HG03571 (cell line): ENCODE results near the gene DCTN4.
"Not testable (repeated sequence)": the region's sequence is repeated elsewhere in the genome, so short reads cannot be mapped to it uniquely, and the experiment has no call there.

Source experiments
- ATAC-seq: cut with Tn5 transposase; IDR thresholded peaks from one replicate; pipeline ENCODE4 v1.9.1; 2021; ENCODE audit not compliant: unreplicated experiment

Gene DCTN4

DNA sequence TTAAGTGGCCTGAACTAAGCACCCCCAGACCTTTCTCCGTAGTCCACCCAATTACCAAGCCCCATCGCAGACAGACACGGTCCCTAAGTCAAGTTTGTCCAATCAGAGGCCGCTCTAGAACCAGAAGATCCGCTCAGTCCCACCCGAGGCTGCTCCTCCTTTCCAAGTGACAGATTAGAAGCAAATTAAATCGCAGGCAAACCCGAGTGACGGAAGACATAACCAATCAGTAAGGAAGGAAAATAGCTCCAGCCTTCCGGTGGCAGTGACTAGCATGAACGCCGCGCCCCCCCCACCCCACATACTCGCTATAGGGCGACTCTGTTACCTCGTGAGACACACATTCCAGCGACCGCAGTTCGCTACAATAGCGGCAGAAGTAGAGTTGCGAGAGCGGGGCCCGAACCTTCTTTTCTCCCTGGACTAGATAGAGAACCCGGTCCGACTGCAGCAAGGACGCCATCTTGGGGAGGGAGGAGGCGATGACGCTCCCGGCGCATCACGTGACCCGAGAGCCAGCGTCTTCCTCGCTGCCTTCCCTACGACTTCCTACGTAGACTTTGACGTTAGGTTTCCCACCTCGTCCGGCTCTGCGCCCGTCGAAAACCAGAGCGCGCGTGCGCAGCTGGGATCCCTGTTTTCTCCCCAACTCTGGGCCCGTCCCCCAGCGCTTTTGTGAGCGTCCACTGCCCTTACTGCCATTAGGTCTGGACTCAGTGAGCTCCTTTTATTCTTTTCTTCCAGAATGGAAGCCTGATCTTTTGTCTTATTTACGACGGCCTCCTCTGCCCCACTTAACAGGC is at the start of gene DCTN4:
Gene DCTN4, minus strand, starts transcription at position 487 of the 803 bp plus-strand sequence. Its CDS starts 24 bp downstream, at position 463.
- peak; percentile 96 for ATAC-seq

GRCh38 chr5:150804388-150804787 is 45.6 kb upstream of the DCTN4 start:
- no peak for ATAC-seq

DNA sequence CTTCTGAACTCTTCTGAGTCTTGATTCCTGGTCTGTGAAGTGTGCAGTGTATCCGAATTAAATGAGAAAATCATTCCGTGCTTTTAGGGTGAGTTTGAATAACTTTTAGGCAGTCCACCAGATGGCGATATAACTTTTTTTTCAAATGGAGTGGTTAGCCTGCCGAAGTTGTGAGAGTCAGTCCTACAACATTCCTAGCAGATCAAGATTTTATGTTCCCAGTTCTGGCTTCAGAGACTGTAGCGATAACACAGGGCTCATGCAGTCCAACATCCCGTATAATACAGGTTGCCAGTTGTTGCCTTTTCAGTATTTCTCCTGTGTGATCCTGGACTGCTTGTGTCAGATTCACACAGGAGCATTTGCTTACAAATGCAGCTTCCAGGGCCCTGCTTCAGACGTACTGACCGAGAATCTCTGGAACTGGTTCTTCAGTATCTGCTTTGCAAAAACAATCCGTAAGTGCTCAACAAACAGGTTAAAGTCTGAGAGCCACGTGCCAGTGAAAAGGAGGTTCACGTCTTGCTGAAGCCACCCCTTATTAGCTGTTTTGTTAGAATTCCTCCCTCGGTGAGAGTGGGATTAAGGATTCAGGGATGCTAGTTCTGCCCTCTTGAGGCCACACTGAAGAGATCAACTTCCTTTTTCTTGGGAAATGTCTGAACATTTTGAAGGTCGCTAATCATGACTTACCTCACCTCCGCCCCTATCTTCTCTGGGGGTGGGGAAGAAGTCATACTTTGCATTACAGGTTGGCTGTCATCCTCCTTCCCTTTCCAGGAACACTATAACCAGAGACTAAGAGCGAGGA is 42.5 kb upstream of the DCTN4 start:
- peak; percentile 70 for ATAC-seq

GRCh38 chr5:150797384-150797783 is 38.6 kb upstream of the DCTN4 start:
- no peak for ATAC-seq

DNA sequence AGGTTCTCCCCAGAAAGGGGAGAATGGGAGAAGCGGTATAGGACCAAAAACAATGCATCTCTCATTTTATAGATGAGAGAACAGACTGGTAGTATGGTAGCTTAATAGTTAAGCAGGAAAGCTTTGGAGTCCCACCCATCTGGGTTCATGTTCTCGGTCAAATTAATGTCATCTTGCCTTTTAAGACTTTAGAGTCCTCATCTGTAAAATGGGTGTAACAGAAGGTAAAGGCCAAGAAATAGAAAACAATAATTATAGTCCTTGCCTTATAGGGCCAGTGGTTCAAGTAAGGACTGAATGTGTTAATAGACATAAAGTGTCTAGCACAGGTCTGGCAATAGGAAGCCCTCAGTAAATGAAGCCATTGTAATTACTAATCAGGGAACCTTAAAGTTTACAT is 36.1 kb upstream of the DCTN4 start:
- no peak for ATAC-seq

DNA sequence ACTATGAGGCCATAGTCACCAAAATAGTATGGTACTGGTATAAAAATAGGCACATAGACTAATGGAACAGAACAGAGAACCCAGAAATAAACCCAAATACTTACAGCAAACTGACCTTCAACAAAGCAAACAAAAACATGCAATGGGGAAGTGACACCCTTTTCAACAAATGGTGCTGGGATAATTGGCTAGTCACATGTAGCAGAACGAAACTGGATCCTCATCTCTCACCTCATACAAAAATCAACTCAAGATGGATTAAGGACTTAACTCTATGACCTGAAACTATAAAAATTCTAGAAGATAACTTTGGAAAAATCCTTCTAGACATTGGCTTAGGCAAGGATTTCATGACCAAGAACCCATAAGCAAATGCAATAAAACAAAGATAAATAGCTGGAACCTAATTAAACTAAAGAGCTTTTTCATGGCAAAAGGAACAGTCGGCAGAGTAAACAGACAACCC is 34.6 kb upstream of the DCTN4 start:
- not testable (repeated sequence) for ATAC-seq

DNA sequence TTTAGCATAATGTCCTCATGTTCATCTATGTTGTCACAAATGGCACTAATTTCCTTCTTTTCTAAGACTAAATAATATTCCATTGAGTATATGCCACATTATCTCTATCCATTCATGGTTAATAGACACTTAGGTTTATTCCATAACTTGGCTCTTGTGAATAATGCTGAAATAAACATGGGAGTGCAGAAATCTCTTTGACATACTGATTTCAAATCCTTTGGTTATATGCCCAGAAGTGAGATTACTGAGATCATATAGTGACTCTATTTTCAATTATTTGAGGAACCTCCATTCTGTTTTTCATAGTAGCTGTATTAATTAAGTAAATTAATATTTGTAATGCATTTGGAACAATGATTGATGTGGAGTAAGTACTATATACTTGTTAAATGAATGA is 32.7 kb upstream of the DCTN4 start:
- no peak for ATAC-seq

DNA sequence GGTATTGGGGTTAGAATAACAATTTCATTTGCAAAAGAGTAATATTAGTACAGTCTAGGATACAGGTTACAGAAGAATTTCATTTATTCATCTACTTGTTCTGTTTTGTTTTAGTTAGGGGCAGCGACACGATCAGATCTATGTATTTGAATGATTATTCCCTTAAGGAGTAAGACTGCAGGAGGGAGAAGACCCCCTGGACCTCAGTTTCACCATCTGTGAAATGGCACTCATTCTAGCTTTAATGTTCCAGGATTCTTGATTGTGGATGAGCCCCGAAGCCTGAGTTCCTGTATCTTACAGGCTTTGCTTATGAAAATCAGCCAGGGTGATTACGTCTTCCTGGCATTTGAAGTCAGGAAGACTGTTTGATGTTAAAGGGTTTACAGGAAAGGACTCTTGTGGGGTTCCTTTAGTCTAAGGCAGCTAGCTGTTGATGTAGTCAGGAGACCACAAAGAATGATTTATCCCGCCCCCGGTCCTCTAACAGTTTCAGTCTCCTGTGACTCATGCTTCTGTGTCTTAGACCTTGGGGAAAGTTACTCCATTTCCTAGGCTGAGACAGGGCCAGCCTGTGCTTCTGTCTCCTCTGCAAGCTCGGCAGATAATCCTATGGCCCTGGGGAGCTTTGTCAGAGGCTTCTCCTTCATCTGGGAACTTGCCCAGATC is 31.3 kb upstream of the DCTN4 start:
- peak; percentile 88 for ATAC-seq

GRCh38 chr5:150789450-150789849 is 30.6 kb upstream of the DCTN4 start:
- no peak for ATAC-seq

DNA sequence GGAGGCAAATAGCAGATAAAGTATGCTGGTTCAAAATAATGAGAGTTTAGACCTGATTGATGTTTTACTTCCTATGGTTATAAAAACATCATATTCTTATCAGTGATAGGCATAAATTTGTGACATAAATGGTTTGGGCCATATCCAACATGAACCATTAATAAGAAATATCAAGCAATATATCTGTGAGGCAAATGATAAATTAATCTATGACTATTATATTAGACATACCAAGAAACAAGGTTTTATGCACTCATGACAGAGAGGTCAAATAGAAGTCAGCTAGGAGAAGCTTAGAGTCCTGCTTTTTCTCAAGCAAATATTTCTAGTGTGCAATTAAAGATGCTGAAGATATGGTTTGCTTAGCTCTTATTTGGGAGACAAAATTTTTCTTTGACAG is 30.2 kb upstream of the DCTN4 start:
- ATAC-seq = no peak

DNA sequence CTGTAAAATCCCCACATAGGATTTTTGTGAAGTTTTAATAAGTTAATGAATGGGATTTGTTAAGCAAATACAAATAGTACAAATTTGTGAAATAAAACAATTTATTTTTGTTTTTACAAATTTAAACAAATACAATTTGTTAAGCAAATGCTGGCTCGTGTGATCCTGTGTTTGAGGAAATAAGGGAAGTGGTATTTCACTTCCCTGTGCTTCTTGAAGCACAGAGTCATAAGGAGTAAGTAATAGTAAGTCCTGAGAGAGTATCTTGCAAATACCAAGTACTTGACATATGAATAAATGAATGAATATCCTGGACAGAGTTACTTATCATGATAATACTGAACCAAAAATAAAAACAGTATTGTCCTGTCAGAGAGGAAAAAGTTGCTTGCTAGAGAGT is 28.8 kb upstream of the DCTN4 start:
- no peak for ATAC-seq

- no peak for ATAC-seq
Measured at GRCh38 chr5:150786876-150787275, 28.1 kb upstream of the DCTN4 start.

GRCh38 chr5:150785950-150786349 is 27.1 kb upstream of the DCTN4 start:
- no peak for ATAC-seq

- ATAC-seq = peak; percentile 49
Measured at GRCh38 chr5:150783422-150783928, 24.7 kb upstream of the DCTN4 start.

DNA sequence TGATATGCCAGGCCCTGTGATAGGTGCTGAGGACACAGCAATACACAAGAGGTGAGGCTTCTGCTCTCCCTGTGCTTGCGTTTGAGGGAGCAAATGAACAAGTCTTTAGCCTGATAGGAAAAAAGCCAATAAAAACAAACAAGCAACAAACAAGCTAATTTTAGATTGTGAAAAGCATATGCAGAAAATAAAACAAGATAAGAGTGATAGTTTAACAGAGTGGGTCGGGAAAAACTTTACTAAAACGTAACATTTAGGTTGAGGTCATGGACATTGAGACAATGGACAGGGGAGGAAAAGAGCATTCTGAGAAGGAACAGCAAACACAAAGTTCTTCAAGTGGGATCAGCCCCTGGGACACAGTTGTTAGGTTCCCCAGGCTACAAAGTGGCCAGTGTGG is 24.0 kb upstream of the DCTN4 start:
- ATAC-seq = no peak

DNA sequence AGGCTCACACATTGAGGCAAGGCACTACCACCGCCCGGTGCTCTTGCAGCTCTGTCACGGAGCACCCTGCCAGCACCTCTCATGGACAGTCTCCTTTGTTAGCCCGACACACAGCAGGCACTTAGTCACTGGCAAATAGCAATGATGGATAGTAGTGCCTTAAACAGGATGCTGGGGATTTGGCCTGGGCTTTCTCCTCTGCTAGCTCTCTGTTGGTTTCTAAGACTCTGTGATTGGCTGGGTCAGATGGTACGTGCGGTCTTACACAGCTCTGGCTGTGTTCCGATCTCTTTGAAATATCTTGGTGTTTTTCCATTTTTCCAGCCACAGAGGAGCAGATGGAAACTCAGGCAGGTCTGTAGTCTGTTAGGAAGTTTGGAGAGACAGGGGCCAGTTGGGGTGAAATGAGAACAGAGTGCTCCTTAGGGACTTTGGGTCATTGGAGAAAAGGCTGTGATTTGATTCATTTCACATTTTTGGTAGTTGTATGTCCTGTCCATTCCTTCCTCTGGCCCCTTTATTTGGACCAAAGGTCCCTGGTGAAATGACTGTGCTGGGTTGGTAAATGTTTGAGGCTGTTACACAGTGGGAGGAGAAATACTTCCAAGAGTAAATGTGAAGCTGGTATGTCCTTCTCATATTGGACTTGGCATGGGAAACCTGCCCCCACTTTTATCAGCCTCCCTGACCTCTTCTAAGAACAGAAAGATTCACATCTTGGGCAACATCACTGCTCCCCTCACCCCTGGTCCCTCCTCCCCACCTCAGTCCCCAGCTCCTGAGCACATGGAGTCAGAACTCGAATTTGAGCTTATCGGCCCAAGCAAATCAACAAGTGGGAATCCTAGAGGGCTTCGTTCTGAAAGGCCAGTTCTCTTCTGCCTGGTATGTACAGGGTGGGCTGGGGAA is 23.1 kb upstream of the DCTN4 start:
- ATAC-seq = no peak

- no peak for ATAC-seq
Measured at GRCh38 chr5:150780816-150781221, 22.0 kb upstream of the DCTN4 start.

DNA sequence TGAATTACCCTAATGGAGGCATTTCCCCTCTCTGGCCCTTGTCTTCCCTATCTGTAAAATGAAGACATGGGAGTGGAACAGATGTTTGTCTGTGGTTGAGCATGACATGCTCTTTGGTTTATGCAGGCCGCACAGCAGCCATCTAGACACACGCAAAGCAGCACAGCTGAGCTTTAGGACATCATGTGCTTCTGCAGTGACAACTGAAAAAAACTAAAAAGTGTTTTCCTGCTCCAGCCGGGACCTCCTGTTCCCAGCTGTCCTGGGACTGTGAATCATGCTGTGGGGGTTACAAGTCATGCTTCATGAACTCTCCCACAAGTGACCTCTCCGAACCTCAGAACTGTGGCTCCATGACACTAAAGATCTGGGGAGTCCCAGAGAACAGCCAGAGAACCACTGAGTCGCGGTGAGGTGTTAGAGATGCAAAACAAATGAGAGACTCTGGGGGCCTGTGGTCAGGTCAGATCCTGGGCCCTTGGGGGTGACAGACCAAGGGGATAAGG is 21.4 kb upstream of the DCTN4 start:
- peak; percentile 52 for ATAC-seq

DNA sequence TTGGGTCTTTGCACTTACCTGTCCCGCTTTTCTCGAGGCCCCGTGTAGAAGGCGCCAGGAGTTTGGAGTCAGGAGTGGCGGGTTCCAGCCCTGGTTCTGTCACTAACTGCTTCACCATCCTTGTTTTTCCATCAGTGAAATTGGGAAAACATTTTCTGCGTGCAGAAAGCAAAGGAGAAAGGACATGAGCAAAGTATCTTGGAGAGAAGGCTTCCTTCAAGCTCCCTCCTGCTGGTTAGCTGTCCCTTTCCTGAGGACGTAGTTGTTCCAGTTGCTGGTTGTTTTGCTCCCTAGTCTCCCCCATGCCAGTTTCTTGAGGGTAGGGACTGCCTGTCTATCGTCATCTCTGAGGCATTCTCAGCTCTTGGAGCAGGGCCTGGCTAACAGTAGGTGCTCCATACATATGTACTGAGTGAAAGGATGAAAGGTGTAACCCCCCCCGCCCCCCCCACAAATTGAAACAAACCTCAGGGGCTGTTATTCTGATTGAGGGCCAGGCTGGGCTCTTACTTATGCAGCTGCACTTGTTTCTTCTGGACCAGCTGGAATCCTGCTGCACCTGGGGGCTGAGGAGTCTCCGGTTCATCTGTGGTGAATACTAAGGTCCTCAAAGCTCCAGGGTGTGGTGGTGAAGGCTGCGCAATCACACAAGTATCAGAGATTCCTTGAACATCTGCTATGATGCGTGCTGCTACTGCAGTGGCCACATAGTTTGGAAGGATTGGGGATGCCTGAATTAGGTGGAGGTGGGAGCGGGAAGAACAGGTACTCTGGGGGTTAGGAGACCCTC is 20.8 kb upstream of the DCTN4 start:
- ATAC-seq = no peak
